Right renal pelvis (tissue), 4 donors: ENCODE measurements around the gene DOLPP1. TPM values are rescaled to one million over a fixed set of nuclear protein-coding genes. Genes with fewer than 3 reads are reported as not detected.
"Not testable (repeated sequence)": the region's sequence is repeated elsewhere in the genome, so short reads cannot be mapped to it uniquely, and the experiment has no call there.

ENCODE experiments used
- DNase-seq, 4 donors: peaks; one replicate each; pipeline ENCODE4 v3.0.0-alpha.2; 2013; ENCODE audit warnings: low read depth in 4 of 4, low spot score in 3 of 4, missing footprints in 1 of 4
- polyA plus RNA-seq, 4 donors: library from polyadenylated mRNA; unstranded; fragments of 120-200 nt; gene quantifications; one replicate each; pipeline ENCODE4 v1.2.1, GENCODE V29; 2013; ENCODE audit not compliant: insufficient read length in 4 of 4

Gene DOLPP1
- polyA plus RNA-seq: 10 to 100 TPM; 19.8 to 24.1 (median 21.6) TPM

- DNase-seq: peak; percentile 96 to 98 (median 96)
These were observed at the start of gene DOLPP1 for GRCh38 chr9:129080601-129081387. TSS of gene DOLPP1 (plus strand) at chr9:129081111. CDS start at chr9:129081132, 21 bp downstream.

- no peak for DNase-seq
These were observed 49.4 kb upstream of the DOLPP1 start for GRCh38 chr9:129031514-129031913.

GRCh38 chr9:129032541-129033159 is 48.3 kb upstream of the DOLPP1 start:
- DNase-seq: no peak

- no peak for DNase-seq
These were observed 47.7 kb upstream of the DOLPP1 start for GRCh38 chr9:129033216-129033615.

- DNase-seq: not testable (repeated sequence)
These were observed 45.1 kb upstream of the DOLPP1 start for GRCh38 chr9:129035838-129036237.

- peak; percentile 92 to 98 (median 96) for DNase-seq
These were observed 44.5 kb upstream of the DOLPP1 start, which contains the start of gene MIGA2 for GRCh38 chr9:129036241-129036922. TSS of gene MIGA2 (plus strand) at chr9:129036626. CDS start at chr9:129040595, 3,969 bp downstream.

GRCh38 chr9:129036923-129037766 is 43.8 kb upstream of the DOLPP1 start:
- no peak for DNase-seq

- no peak for DNase-seq
These were observed 43.2 kb upstream of the DOLPP1 start for GRCh38 chr9:129037767-129038098.

GRCh38 chr9:129038109-129038852 is 42.6 kb upstream of the DOLPP1 start:
- no peak for DNase-seq

GRCh38 chr9:129040113-129040643 is 40.7 kb upstream of the DOLPP1 start:
- no peak for DNase-seq

- no peak for DNase-seq
These were observed 38.9 kb upstream of the DOLPP1 start for GRCh38 chr9:129042016-129042415.

GRCh38 chr9:129052592-129052991 is 28.3 kb upstream of the DOLPP1 start:
- no peak for DNase-seq

- no peak for DNase-seq
These were observed 27.9 kb upstream of the DOLPP1 start for GRCh38 chr9:129053020-129053419.

GRCh38 chr9:129054163-129054851 is 26.6 kb upstream of the DOLPP1 start:
- no peak for DNase-seq

GRCh38 chr9:129058965-129059795 is 21.7 kb upstream of the DOLPP1 start:
- DNase-seq: no peak

- no peak for DNase-seq
These were observed 20.8 kb upstream of the DOLPP1 start for GRCh38 chr9:129059796-129060785.

- DNase-seq: no peak
These were observed 19.9 kb upstream of the DOLPP1 start for GRCh38 chr9:129060991-129061390.
